ENCODE measurements around the gene PDE8B.

The PDE8B gene

DNA sequence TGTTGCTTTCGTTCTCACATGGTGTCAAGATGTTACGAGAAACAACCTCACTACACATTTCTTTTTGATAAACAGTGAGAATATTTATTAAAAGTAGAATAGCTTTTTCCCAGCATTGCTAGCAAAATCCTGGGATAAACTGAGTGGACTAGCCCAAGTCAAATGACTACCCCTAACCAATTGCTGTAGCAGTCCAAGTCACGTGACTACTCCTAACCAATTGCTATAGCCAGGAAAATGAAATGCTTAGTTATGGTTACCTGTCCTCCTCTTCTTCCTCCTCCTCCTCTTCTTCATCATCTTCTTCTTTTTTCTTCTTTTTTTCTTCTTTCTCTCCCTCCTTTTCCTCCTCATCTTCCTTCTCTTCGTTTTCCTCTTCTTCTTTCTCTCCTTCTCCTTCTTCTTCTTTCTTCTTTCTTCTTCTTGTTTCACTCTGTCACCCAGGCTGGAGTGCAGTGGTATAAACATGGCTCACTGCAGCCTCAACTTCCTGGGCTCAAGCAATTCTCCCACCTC is 85.4 kb downstream of the PDE8B start:
- no peak for FAIRE-seq
- DNase-seq (ENCODE audit: insufficient read length, low spot score): no peak
- no peak for TF ChIP-seq POU2F2 (IDR thresholded peaks at IDR 0.05; ENCODE audit: low read depth, low read length)
- no peak for TF ChIP-seq PAX5 (IDR thresholded peaks at IDR 0.05; ENCODE audit: insufficient read depth, low read length, severe bottlenecking)
- TF ChIP-seq TAF1 (IDR thresholded peaks at IDR 0.05; ENCODE audit: low read depth, low read length): no peak
- no peak for TF ChIP-seq POLR2A (IDR thresholded peaks at IDR 0.05; ENCODE audit: low read depth, low read length)
- no peak for TF ChIP-seq SPI1 (IDR thresholded peaks at IDR 0.05; ENCODE audit: low read depth, low read length)
- no peak for TF ChIP-seq POLR2AphosphoS5 (IDR thresholded peaks at IDR 0.05; ENCODE audit: low read depth, low read length)

DNA sequence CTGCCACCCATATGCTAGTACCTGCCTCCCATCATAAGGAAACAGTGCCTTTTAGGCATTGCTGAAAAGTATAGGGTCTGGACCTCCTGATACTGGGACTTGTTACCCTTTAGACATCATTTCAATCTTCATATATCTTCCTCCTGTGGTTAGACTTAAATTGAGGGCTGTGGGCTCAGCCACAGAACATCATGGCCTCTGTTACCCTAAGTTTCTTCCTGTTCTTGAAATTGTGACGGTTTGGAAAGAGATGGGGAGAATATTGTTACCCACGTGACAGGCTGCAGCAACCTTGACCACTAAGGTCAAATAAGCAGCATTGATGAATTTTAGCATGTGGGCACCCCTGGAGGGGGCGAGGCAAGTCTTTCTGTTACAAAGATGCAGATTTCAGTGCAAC is 87.7 kb downstream of the PDE8B start:
- DNase-seq (ENCODE audit: insufficient read length, low spot score) (no peak), FAIRE-seq (no peak)
- TF ChIP-seq TAF1 (IDR thresholded peaks at IDR 0.05; ENCODE audit: low read depth, low read length): no peak
- no peak for TF ChIP-seq POU2F2 (IDR thresholded peaks at IDR 0.05; ENCODE audit: low read depth, low read length)
- no peak for TF ChIP-seq PAX5 (IDR thresholded peaks at IDR 0.05; ENCODE audit: insufficient read depth, low read length, severe bottlenecking)
- no peak for TF ChIP-seq POLR2A (IDR thresholded peaks at IDR 0.05; ENCODE audit: low read depth, low read length)
- no peak for TF ChIP-seq POLR2AphosphoS5 (IDR thresholded peaks at IDR 0.05; ENCODE audit: low read depth, low read length)
- no peak for TF ChIP-seq SPI1 (IDR thresholded peaks at IDR 0.05; ENCODE audit: low read depth, low read length)

DNA sequence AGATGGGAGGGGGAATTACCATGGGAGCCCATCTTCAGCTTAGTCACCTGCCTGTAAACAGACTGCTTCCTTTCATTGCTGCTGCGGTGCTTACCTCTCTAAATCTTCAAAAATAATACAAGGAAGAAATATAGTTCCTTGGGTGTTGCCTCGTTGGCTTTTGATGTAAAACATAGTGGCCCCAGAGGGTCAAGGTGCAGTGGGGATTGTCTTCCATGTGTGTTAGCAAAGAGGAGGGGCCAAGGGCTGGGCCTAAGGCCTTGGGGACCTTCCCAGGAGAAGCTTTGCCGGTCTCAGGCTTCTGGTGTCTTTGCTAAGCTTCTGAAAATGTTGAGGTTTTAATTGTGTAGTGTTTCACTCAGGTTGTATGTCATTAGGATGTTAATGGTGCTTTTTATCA is 90.0 kb downstream of the PDE8B start:
- TF ChIP-seq POU2F2 (IDR thresholded peaks at IDR 0.05; ENCODE audit: low read depth, low read length) (no peak), TAF1 (IDR thresholded peaks at IDR 0.05; ENCODE audit: low read depth, low read length) (no peak)
- no peak for DNase-seq (ENCODE audit: insufficient read length, low spot score)
- FAIRE-seq: no peak

DNA sequence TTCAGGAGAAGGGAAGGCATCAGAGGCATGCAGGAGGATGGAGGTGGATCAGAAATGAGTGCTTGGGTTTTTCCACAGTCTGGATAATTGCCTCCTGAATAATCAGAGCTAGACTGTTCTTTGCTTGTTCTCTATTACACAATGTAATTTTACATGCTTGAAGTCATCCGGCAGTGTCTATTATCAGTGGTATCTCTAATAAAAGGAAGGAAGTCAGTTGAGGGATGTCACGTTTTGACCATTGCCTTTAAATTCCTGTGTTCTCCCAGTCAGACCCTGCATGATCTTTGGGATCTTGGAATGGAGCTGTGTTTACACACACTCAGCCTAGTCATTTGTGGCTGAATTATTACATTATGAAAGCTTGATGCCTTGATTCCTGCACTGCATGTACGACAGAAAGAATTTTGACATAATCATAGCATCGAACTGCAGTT is 91.0 kb downstream of the PDE8B start:
- DNase-seq (ENCODE audit: insufficient read length, low spot score) (no peak), FAIRE-seq (no peak)
- TF ChIP-seq POLR2A (IDR thresholded peaks at IDR 0.05; ENCODE audit: low read depth, low read length): no peak
- no peak for TF ChIP-seq SPI1 (IDR thresholded peaks at IDR 0.05; ENCODE audit: low read depth, low read length)
- TF ChIP-seq PAX5 (IDR thresholded peaks at IDR 0.05; ENCODE audit: insufficient read depth, low read length, severe bottlenecking): no peak
- TF ChIP-seq POU2F2 (IDR thresholded peaks at IDR 0.05; ENCODE audit: low read depth, low read length): no peak
- TF ChIP-seq POLR2AphosphoS5 (IDR thresholded peaks at IDR 0.05; ENCODE audit: low read depth, low read length): no peak
- TF ChIP-seq TAF1 (IDR thresholded peaks at IDR 0.05; ENCODE audit: low read depth, low read length): no peak

DNA sequence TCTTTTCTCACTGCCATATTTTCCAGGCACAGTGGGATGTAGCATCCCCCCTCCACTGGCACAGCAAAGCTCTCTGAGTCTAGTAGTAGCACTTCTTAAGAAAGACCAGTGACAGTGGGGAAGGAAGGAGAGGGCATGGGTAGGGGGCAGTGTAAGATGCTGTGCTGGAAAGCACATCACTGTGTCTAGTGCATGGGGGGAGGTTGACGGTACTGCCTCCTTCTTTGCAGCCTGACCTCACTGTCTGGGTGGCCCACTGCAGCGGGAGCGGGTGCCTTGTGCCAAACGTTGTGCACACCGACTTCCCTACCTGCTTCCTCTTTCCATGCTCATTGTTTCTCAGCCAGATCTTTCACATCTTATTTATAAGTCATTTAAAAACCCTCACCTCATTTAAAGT is 91.8 kb downstream of the PDE8B start:
- no peak for DNase-seq (ENCODE audit: insufficient read length, low spot score)
- no peak for FAIRE-seq

DNA sequence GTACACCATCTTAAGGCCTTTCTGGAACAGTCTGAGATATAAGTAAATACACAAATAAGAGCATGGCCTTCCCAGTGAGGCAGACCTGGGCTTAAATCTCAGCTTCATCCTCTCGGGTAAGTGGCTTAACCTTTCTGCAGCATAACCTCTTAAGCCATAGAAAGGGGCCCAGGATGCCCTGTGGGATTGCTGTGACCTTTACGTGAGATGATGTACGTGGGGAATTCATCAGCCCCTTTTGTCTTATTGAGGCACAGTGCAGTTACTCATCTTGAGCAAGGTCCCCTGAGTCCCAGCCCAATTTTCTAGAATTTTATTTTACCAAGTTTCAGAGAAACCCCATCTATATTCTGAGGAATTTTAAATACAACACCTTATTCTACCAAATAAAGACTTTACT is 92.2 kb downstream of the PDE8B start:
- no peak for TF ChIP-seq PAX5 (IDR thresholded peaks at IDR 0.05; ENCODE audit: insufficient read depth, low read length, severe bottlenecking)
- no peak for TF ChIP-seq SPI1 (IDR thresholded peaks at IDR 0.05; ENCODE audit: low read depth, low read length)
- no peak for TF ChIP-seq TAF1 (IDR thresholded peaks at IDR 0.05; ENCODE audit: low read depth, low read length)
- TF ChIP-seq POLR2A (IDR thresholded peaks at IDR 0.05; ENCODE audit: low read depth, low read length): no peak
- TF ChIP-seq POU2F2 (IDR thresholded peaks at IDR 0.05; ENCODE audit: low read depth, low read length): no peak
- TF ChIP-seq POLR2AphosphoS5 (IDR thresholded peaks at IDR 0.05; ENCODE audit: low read depth, low read length): no peak
- no peak for DNase-seq (ENCODE audit: insufficient read length, low spot score)
- no peak for FAIRE-seq

More for the DNA sequence above, 91.8 kb downstream of the PDE8B start:
- TF ChIP-seq POU2F2 (IDR thresholded peaks at IDR 0.05; ENCODE audit: low read depth, low read length) (no peak), POLR2A (IDR thresholded peaks at IDR 0.05; ENCODE audit: low read depth, low read length) (no peak), PAX5 (IDR thresholded peaks at IDR 0.05; ENCODE audit: insufficient read depth, low read length, severe bottlenecking) (no peak), POLR2AphosphoS5 (IDR thresholded peaks at IDR 0.05; ENCODE audit: low read depth, low read length) (no peak)

DNA sequence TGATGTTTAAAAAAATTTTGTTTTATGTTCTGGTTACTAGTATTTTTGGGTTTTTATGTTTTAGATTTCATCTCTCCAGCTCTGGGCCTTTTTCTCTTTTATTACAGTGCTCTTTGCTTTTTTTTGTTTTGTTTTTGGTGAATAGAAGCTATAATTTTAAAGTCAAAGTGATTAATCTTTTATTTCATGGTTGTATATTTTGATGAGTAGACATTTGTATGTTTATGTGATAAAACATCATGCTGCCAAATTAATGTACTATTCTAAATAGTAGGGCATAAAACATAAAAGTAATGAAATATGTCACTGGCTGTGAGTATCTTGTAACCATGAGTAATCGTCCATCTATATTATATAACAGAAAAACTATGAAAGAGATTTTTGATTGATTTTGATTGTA is 93.9 kb downstream of the PDE8B start:
- no peak for TF ChIP-seq POLR2AphosphoS5 (IDR thresholded peaks at IDR 0.05; ENCODE audit: low read depth, low read length)
- no peak for TF ChIP-seq POU2F2 (IDR thresholded peaks at IDR 0.05; ENCODE audit: low read depth, low read length)
- TF ChIP-seq POLR2A (IDR thresholded peaks at IDR 0.05; ENCODE audit: low read depth, low read length): no peak
- no peak for TF ChIP-seq TAF1 (IDR thresholded peaks at IDR 0.05; ENCODE audit: low read depth, low read length)
- TF ChIP-seq PAX5 (IDR thresholded peaks at IDR 0.05; ENCODE audit: insufficient read depth, low read length, severe bottlenecking): no peak
- TF ChIP-seq SPI1 (IDR thresholded peaks at IDR 0.05; ENCODE audit: low read depth, low read length): no peak
- FAIRE-seq: no peak

DNA sequence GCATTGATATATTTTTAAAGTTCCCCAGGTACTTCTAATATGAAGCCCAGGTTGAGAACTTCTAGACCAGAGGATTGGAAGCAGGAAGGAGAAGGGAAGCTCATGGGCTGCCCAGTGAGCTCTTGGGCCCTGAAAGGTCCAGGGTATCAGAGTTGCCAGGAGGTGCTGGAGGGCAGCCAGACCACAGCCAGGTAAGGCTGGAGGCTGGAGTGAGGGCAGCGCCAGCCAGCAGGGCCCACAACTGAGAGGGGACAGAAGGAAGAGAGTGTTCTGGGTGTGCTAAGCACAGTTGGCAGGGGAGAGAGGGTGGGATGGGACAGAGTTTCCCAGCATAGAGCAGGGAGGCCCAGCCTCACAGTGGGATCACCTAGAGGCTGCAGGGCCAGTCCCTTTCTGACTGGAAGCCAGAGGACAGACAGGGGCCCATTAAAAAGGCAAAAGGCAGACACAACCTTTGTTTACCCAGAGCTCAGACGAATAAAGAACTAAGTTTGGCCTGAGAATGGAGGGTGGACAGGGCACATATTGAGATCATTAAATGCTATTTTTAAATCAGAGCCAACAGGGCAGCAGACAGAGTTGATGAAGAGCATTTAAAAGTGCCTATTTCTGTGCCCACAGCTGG is 94.9 kb downstream of the PDE8B start:
- DNase-seq (ENCODE audit: insufficient read length, low spot score) (no peak), FAIRE-seq (no peak)
- no peak for TF ChIP-seq SPI1 (IDR thresholded peaks at IDR 0.05; ENCODE audit: low read depth, low read length)
- TF ChIP-seq POLR2A (IDR thresholded peaks at IDR 0.05; ENCODE audit: low read depth, low read length): no peak
- no peak for TF ChIP-seq TAF1 (IDR thresholded peaks at IDR 0.05; ENCODE audit: low read depth, low read length)

More for the DNA sequence above, 93.9 kb downstream of the PDE8B start:
- no peak for DNase-seq (ENCODE audit: insufficient read length, low spot score)

DNA sequence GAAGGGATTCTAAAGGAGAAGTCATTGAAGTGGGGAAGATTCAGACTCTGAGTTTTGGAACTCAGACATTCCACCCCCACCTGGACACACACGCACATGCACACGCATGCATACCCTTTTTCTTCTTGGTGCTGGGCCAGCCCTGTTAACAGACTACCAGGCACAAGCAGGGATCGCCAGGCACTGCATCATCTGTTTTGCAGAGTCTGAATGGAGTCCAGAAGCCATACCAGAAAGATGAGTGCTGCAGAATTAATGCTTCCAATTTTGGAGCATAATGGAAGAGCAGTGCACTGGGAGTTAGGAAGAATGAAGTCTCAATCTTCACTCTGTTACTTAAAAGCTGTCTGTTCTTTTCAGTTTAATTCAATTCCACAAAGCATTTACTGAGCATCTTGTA is 95.5 kb downstream of the PDE8B start:
- TF ChIP-seq PAX5 (IDR thresholded peaks at IDR 0.05; ENCODE audit: insufficient read depth, low read length, severe bottlenecking) (no peak), POU2F2 (IDR thresholded peaks at IDR 0.05; ENCODE audit: low read depth, low read length) (no peak), SPI1 (IDR thresholded peaks at IDR 0.05; ENCODE audit: low read depth, low read length) (no peak), POLR2AphosphoS5 (IDR thresholded peaks at IDR 0.05; ENCODE audit: low read depth, low read length) (no peak), POLR2A (IDR thresholded peaks at IDR 0.05; ENCODE audit: low read depth, low read length) (no peak), TAF1 (IDR thresholded peaks at IDR 0.05; ENCODE audit: low read depth, low read length) (no peak)
- DNase-seq (ENCODE audit: insufficient read length, low spot score) (no peak), FAIRE-seq (no peak)

DNA sequence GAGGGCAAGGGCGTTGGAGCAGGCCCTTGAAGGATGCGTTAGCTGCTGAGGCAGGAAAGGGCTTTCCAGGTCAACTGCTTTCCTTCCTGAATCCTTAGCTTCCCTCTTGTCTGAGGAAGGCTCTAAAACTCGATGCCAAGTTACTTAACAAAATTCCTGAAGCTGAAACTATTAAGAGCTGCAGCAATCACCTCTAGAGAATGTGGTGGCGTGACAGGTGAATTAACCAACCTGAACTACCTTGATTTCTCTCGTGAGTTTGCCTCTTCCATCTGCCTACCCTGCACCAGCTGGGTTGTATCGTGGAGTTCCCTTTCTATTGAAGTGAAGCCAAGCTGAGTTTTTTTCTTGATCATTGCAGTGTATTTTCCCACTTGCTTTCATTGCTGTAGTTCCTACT is 96.1 kb downstream of the PDE8B start:
- FAIRE-seq (no peak), DNase-seq (ENCODE audit: insufficient read length, low spot score) (no peak)
- no peak for TF ChIP-seq PAX5 (IDR thresholded peaks at IDR 0.05; ENCODE audit: insufficient read depth, low read length, severe bottlenecking)
- TF ChIP-seq POU2F2 (IDR thresholded peaks at IDR 0.05; ENCODE audit: low read depth, low read length): no peak
- no peak for TF ChIP-seq SPI1 (IDR thresholded peaks at IDR 0.05; ENCODE audit: low read depth, low read length)
- TF ChIP-seq TAF1 (IDR thresholded peaks at IDR 0.05; ENCODE audit: low read depth, low read length): no peak
- TF ChIP-seq POLR2A (IDR thresholded peaks at IDR 0.05; ENCODE audit: low read depth, low read length): no peak
- TF ChIP-seq POLR2AphosphoS5 (IDR thresholded peaks at IDR 0.05; ENCODE audit: low read depth, low read length): no peak

Measured in GM12891 (cell line).